ENCODE results near the gene ITM2B. TPM values are rescaled to one million over a fixed set of nuclear protein-coding genes. Genes with fewer than 3 reads are reported as not detected.

Gene ITM2B
- total RNA-seq, 6 donors from 2014 or later = 90.1 to 854 (median 640) TPM

DNA sequence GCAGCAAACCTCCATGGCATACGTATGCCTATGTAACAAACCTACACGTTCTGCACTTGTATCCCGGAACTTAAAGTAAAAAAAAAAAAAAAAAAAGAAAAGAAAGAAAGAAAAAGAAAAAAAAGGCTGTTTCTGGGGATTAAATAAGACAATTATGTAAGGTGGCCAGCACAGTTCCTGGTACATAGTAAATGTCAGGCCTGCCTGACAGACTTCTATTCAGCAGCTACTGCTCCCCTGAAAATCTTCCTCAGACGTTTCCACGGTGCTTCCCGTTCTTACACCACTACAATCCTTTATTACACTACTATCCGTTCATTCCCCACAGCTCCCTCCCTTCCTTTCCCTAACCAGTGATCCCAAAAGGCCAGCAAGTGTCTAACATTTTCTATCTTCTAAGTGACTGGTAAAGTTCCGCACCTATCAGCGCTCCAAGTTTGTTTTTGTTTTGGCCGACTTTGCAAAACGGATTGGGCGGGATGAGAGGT is 69.9 kb downstream of the ITM2B start:
- no peak for TF ChIP-seq EP300 (IDR thresholded peaks at IDR 0.05)
- TF ChIP-seq, protein P1, sequence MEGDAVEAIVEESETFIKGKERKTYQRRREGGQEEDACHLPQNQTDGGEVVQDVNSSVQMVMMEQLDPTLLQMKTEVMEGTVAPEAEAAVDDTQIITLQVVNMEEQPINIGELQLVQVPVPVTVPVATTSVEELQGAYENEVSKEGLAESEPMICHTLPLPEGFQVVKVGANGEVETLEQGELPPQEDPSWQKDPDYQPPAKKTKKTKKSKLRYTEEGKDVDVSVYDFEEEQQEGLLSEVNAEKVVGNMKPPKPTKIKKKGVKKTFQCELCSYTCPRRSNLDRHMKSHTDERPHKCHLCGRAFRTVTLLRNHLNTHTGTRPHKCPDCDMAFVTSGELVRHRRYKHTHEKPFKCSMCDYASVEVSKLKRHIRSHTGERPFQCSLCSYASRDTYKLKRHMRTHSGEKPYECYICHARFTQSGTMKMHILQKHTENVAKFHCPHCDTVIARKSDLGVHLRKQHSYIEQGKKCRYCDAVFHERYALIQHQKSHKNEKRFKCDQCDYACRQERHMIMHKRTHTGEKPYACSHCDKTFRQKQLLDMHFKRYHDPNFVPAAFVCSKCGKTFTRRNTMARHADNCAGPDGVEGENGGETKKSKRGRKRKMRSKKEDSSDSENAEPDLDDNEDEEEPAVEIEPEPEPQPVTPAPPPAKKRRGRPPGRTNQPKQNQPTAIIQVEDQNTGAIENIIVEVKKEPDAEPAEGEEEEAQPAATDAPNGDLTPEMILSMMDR (IDR thresholded peaks at IDR 0.05) = no peak
- TF ChIP-seq POLR2AphosphoS5 (IDR thresholded peaks at IDR 0.05) = no peak
- no peak for TF ChIP-seq POLR2A (IDR thresholded peaks at IDR 0.05)
- 17 to 19% methylated on average over 11 to 12 of the region's 12 CpGs for WGBS, 2 donors
- ATAC-seq (ENCODE audit: low FRiP score in 2 of 2) = no peak

GRCh38 chr13:48303359-48304142 is 70.5 kb downstream of the ITM2B start, which contains the start of gene RB1:
Gene RB1 (plus strand): TSS chr13:48303751. CDS start chr13:48303913, 162 bp downstream.
- Histone ChIP-seq H3K36me3 (peaks cover 0 to 9% (median 0%) of the 10 kb centered on the region in 4 donors), H3K27ac (peak within 1 kb of the TSS; percentile 99 to 100 (median 100)), H3K27me3 (no peaks in the 10 kb centered on the region), H3K4me3 (peak within 1 kb of the TSS; percentile 78 to 98 (median 82)), H3K4me1 (peaks cover 20 to 29% (median 25%) of the 10 kb centered on the region in 4 donors), H3K9me3 (no peaks in the 10 kb centered on the region)
- TF ChIP-seq, protein P1 (IDR thresholded peaks at IDR 0.05) = peak in 4 of 6 experiments; percentile 14 to 38 (median 27)
- TF ChIP-seq EP300 (IDR thresholded peaks at IDR 0.05) (peak in 1 of 4 donors; percentile 54), POLR2AphosphoS5 (IDR thresholded peaks at IDR 0.05) (peak; percentile 98 to 99), POLR2A (IDR thresholded peaks at IDR 0.05) (peak; percentile 76 to 98 (median 94))
- ATAC-seq (ENCODE audit: low FRiP score in 2 of 2) (peak; percentile 97), DNase-seq (peak; percentile 94 to 98)
- WGBS, 2 donors = 0 to 1% methylated on average over 2 to 51 of the region's 96 CpGs

More for the DNA sequence above, 69.9 kb downstream of the ITM2B start:
- H3K27ac ChIP-seq = peak overlapping the region; percentile 99 to 100 (median 100)
- H3K36me3 ChIP-seq = peaks cover 0 to 2% (median 0%) of the 10 kb centered on the region in 4 donors
- H3K27me3 ChIP-seq = no peaks in the 10 kb centered on the region
- peaks cover 20 to 29% (median 25%) of the 10 kb centered on the region in 4 donors for H3K4me1 ChIP-seq
- H3K4me3 ChIP-seq = peak overlapping the region; percentile 52 to 98 (median 78)
- DNase-seq = no peak
- no peaks in the 10 kb centered on the region for H3K9me3 ChIP-seq

- peak in 1 of 2 donors; percentile 48 for DNase-seq
Measured at GRCh38 chr13:48304143-48304876, 71.3 kb downstream of the ITM2B start.

DNA sequence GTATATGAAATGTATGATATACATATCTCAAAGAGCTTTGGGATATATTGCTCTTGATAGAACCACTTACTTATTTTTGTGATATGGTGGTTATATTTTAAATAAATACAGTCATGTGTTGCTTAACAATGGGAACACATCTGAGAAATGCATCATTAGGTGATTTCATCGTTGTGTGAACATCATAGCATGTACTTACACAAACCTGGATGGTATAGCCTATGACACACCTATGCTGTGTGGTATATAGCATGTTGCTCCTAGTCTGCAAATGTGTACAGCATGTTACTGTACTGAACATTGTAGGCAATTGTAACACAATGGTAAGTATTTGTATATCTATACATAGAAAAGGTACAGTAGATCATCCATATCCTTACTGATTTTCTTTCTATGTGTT is 78.2 kb downstream of the ITM2B start:
- Histone ChIP-seq H3K27ac (no peak overlapping the region), H3K4me3 (no peak overlapping the region), H3K4me1 (peaks cover 4 to 14% (median 10%) of the 10 kb centered on the region in 4 donors), H3K9me3 (no peaks in the 10 kb centered on the region), H3K27me3 (no peaks in the 10 kb centered on the region), H3K36me3 (peaks cover 0 to 10% (median 0%) of the 10 kb centered on the region in 4 donors)
- no peak for ATAC-seq (ENCODE audit: low FRiP score in 2 of 2)
- WGBS, 2 donors = 89 to 100% methylated on average over 1 of the region's 1 CpG
- TF ChIP-seq, protein P1 (IDR thresholded peaks at IDR 0.05) = no peak
- TF ChIP-seq POLR2AphosphoS5 (IDR thresholded peaks at IDR 0.05) = no peak
- no peak for TF ChIP-seq POLR2A (IDR thresholded peaks at IDR 0.05)
- TF ChIP-seq EP300 (IDR thresholded peaks at IDR 0.05) = no peak
- no peak for DNase-seq

More at GRCh38 chr13:48304143-48304876, 71.3 kb downstream of the ITM2B start:
- ATAC-seq (ENCODE audit: low FRiP score in 2 of 2) = peak; percentile 41 to 55
- WGBS, 2 donors = 0% methylated on average over 27 to 36 of the region's 36 CpGs
- Histone ChIP-seq H3K27me3 (no peaks in the 10 kb centered on the region), H3K4me3 (peak overlapping the region; percentile 78 to 98 (median 82)), H3K4me1 (peaks cover 20 to 29% (median 25%) of the 10 kb centered on the region in 4 donors), H3K27ac (peak overlapping the region; percentile 99 to 100 (median 100)), H3K9me3 (no peaks in the 10 kb centered on the region), H3K36me3 (peaks cover 0 to 10% (median 0%) of the 10 kb centered on the region in 4 donors)
- TF ChIP-seq POLR2A (IDR thresholded peaks at IDR 0.05) (no peak), POLR2AphosphoS5 (IDR thresholded peaks at IDR 0.05) (peak in 1 of 2 donors; percentile 9)
- TF ChIP-seq, protein P1 (IDR thresholded peaks at IDR 0.05) = no peak

All from upper lobe of left lung (tissue), 6 donors.